GM18508 (cell line): ENCODE measurements around the gene UBAP2.
A peak's percentile ranks its signal among the peaks of the same experiment; 100 is the strongest.

Source experiments
- ATAC-seq: cut with Tn5 transposase; IDR thresholded peaks from one replicate; pipeline ENCODE4 v1.9.1; 2021; ENCODE audit warnings: moderate number of reproducible peaks; ENCODE audit not compliant: insufficient read depth, unreplicated experiment

UBAP2 gene

DNA sequence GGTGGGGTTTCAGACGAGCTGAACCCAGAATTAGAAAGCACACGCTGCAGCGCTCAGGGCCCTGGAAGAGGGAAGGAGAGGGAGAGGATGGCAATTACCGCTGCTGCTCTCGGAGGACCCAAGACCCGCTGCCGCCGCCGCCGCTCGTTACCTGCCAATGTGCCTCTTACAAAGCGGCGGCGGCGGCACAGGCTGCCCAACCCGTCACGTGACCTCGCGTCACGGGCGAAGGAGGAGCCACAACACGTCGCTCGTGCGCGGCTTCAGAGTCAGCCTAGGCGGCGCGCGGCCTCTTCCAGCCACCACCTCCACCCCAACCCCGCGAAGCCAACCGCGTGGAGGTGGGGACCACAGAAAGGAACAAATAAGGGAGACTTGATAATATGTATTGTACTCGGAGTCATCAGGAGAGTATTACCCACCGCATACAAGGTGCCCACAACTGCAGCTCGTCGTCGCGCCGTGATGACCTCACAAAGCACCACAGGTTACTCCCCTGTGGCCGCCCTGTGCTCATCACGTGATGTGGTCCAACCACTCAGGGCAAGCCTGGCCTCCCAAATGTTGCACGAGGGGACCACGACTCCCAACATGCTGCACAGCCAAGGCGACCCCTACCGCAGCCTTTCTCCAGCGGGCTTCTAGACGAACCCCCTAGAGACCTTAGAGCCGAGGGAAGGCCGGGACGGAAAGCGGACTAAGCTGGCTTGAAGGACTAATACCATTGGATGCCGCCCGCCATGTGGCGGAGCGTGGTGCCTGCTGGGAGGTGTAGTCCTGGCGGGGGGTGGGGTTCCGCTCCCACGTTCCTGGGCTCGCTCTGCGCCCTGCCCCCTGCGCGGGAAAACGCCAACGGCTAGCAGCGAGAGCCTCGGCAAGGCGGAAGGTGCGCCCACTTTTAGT, at the start of gene UBAP2:
Gene UBAP2, minus strand, starts transcription at position 161 of the 903 bp plus-strand sequence. CDS start 31,739 bp downstream, outside the sequence.
- peak; percentile 52 for ATAC-seq

- no peak for ATAC-seq
These were observed 49.6 kb upstream of the UBAP2 start for GRCh38 chr9:34098307-34098706.

DNA sequence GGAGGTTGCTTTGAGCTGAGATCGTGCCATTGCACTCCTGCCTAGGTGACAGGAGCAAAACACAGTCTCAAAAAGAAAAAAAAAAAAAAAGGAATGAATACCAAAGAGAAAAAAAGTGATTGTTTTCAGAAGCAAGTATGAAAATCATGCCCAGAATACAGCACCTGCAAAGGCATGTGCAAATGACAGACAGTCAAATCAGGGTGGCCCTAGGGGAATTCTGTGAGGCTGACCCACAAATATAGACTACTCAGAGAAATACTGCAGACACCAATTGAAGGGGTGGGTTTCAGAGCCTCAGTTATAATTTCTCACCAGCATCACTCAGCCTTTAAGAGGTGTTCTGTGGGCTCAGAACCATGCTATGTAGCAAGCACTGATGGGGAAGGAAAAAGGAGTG, 49.2 kb upstream of the UBAP2 start:
- ATAC-seq = no peak

DNA sequence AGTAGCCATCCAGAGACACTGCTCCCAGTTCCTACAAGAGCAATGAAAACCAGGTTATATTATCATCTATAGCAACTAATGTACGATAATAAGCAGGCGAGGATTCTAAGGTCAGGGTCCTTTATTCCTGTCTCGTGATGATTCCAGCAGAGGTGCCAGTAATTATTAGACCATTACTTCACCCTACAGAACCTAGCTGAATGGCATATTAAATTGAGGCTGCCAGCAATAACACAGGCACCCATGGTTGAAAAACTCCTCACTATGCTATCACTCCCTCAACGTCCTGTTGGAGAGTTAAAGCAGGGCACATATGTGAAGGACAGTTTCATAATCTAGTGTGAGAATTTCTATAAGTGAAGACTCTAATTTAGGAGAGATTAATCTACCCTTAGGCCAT, 48.1 kb upstream of the UBAP2 start:
- ATAC-seq = no peak

DNA sequence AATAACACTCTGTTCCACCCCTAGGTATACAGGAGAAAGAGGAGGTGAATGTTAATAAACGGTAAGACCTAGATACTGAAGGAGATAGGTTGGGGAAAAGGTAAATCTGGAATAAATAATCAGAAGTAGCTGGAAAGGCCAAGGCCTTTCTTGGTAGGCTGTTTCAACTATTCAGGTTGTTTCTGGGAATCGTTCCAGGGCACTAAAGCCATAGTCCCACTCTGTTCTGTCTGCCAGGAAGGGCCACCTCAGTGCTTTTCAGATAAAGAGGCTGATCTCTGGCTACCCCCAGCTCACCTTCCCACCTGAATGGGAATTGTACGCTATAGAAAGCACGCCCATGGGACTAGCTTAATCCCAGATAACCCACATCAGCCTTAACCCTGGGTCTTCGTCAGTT, 44.9 kb upstream of the UBAP2 start:
- no peak for ATAC-seq

- ATAC-seq = no peak
These were observed 40.6 kb upstream of the UBAP2 start for GRCh38 chr9:34089311-34089710.

- ATAC-seq = no peak
These were observed 38.7 kb upstream of the UBAP2 start for GRCh38 chr9:34087370-34087769.

- ATAC-seq = no peak
These were observed 38.2 kb upstream of the UBAP2 start for GRCh38 chr9:34086864-34087263.

GRCh38 chr9:34085581-34086500, 37.2 kb upstream of the UBAP2 start:
- no peak for ATAC-seq

GRCh38 chr9:34084562-34084961, 35.9 kb upstream of the UBAP2 start:
- ATAC-seq = no peak

GRCh38 chr9:34079181-34079580, 30.5 kb upstream of the UBAP2 start:
- ATAC-seq = no peak

DNA sequence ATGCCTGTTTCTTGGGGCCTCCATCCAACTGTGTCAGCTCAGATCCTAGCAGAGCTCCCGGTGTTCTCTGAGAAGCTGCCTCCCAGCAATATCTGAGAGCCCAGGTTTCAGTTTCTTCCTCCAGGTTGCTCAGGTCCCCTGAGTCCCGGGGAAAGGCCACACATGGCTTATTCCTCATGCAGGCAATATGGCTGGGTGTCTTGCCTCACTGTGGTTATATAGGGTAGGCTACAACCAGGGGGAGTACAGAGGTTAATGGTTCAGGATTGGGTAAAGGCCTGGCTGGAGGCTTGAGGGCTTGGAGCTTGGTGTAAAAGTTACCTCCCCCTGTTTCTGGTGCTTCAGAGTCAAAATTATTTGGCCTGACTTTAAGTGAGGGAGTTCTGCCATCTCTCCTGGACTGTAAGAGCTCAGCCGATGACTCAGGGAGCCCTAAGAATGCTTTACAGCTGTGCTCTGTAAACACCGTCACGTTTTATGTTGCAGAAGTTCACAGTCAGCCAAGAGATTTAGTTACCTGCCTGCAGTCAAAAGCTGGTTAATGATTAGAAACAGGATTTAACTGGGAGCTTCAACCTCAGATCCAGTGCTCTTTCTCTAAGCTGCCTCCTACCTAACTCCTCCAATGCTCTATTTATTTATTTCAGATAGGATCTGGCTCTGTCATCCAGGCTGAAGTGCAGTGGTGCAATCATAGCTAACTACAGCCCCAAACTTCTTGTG, 24.3 kb upstream of the UBAP2 start:
- no peak for ATAC-seq

- ATAC-seq = no peak
These were observed 23.7 kb upstream of the UBAP2 start for GRCh38 chr9:34072410-34072809.

DNA sequence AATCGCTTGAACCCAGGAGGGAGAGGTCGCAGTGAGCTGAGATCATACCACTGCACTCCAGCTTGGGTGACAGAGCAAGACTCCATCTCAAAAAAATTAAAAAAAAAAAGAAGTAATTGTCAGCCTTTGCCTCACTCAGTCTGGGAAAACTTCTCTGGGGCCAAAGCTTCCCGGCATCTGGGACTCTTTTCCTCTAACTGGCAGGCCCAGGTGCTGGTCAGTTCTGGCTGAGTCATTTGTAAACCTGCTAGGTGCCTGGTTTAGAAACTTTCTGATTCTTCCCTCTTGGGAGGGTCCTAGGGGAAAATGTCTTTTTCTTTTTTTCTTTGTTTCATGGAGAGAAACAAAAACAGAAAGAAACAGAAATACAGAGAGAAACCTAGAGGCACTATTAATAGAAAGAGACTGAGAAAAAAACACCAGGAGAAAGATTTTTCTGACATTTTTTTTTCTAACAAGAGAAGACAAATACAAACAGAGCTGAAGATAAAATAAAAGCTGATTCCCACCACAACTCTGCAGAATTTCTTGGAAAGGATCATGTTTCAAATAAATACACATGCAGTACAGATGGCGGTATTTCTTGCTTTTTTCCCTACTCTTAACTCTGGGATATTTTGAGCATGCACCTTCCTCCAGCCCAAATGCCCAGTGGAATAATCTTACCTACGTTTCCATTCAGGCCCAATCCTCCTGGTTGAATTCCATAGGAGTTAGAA, 22.1 kb upstream of the UBAP2 start:
- ATAC-seq = no peak

GRCh38 chr9:34069831-34070230, 21.1 kb upstream of the UBAP2 start:
- ATAC-seq = no peak

- ATAC-seq = no peak
These were observed 16.9 kb upstream of the UBAP2 start for GRCh38 chr9:34065541-34065940.

- ATAC-seq = no peak
These were observed 11.3 kb upstream of the UBAP2 start for GRCh38 chr9:34059954-34060353.

DNA sequence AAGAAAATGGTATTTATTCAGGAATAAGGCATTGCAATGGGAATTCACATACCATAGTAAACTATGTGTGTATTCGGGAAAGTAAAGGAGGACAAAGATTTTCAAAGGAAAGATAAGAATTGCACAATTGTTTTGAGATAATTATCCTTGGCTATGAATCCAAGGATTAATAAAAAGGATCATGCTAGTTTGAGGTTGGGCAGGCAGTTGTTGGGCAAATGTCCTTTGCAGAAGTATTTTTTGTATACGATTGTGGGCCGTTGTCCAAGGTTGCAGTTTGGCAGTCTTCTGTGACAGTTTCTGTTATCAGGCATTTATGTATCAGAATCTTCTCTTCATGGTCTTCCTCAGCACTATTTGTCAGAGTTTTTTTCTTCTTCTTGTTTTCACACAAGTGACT, 10.6 kb upstream of the UBAP2 start:
- ATAC-seq = no peak

- ATAC-seq = no peak
These were observed 1.1 kb upstream of the UBAP2 start for GRCh38 chr9:34049630-34050384.
